Lower lobe of right lung (tissue), 2 donors: ENCODE measurements around the gene ZNF221. TPM values are rescaled to one million over a fixed set of nuclear protein-coding genes. Genes with fewer than 3 reads are reported as not detected.
"Not testable (repeated sequence)": the region's sequence is repeated elsewhere in the genome, so short reads cannot be mapped to it uniquely, and the experiment has no call there.

ENCODE experiments used
- ATAC-seq, 2 donors: fragments of 200-7000 bp; cut with Tn5 transposase; one replicate each; pipeline ENCODE4 v1.9.1; 2020 to 2022; ENCODE audit warnings: mild to moderate bottlenecking in 2 of 2, moderate library complexity in 2 of 2
- DNase-seq: peaks from one replicate; pipeline ENCODE4 v3.0.0-alpha.2; 2020
- H3K27ac ChIP-seq: fragments of 200-600 bp; one replicate; pipeline ENCODE4 v1.8.0; 2022
- H3K27me3 ChIP-seq: fragments of 200-600 bp; one replicate; pipeline ENCODE4 v1.8.0; 2022; ENCODE audit warnings: low read depth
- H3K36me3 ChIP-seq: fragments of 200-600 bp; one replicate; pipeline ENCODE4 v1.8.0; 2022; ENCODE audit warnings: mild to moderate bottlenecking
- H3K4me1 ChIP-seq: fragments of 200-600 bp; one replicate; pipeline ENCODE4 v1.8.0; 2022
- H3K4me3 ChIP-seq: fragments of 200-600 bp; one replicate; pipeline ENCODE4 v1.8.0; 2022; ENCODE audit warnings: mild to moderate bottlenecking
- H3K9me3 ChIP-seq: fragments of 200-600 bp; one replicate; pipeline ENCODE4 v1.8.0; 2022
- CTCF ChIP-seq: fragments of 200-600 bp; IDR thresholded peaks from one replicate; pipeline ENCODE4 v1.8.0; 2022; ENCODE audit warnings: antibody characterized with exemption, mild to moderate bottlenecking
- intact Hi-C: fragments of 100-400 bp; cut with DNase I; formaldehyde crosslinking; loops from one replicate; pipeline ENCODE4 v1.11.0; 2022
- total RNA-seq: library from RNA; stranded (reverse); fragmentation: NEBNext Ultra II Directional; extraction: Animal tissue kit (Norgen Biotek cat#: 25700); gene quantifications from one replicate; pipeline ENCODE4 v1.2.1, GENCODE V29; 2021
- donor health status: DM: no; HTN: yes; CAD: no; lungs with severe emphysema.

The ZNF221 gene
- total RNA-seq, 1 donor from 2014 or later, result 6.2 TPM

GRCh38 chr19:43940719-43941118 lies 10.3 kb upstream of the ZNF221 start:
- no peak for TF ChIP-seq CTCF
- Histone ChIP-seq H3K27ac (no peak overlapping the region), H3K4me3 (no peak overlapping the region), H3K4me1 (no peaks in the 10 kb centered on the region), H3K27me3 (no peaks in the 10 kb centered on the region), H3K9me3 (peaks cover 4% of the 10 kb centered on the region), H3K36me3 (no peaks in the 10 kb centered on the region)
- intact Hi-C loops, result no loop called here
- no peak for DNase-seq
- no peak for ATAC-seq

GRCh38 chr19:43941209-43941608 lies 9.8 kb upstream of the ZNF221 start:
- DNase-seq, result no peak
- Histone ChIP-seq H3K9me3 (peaks cover 8% of the 10 kb centered on the region), H3K4me3 (no peak overlapping the region), H3K36me3 (no peaks in the 10 kb centered on the region), H3K27ac (no peak overlapping the region), H3K4me1 (no peaks in the 10 kb centered on the region), H3K27me3 (no peaks in the 10 kb centered on the region)
- intact Hi-C loops, result no loop called here
- ATAC-seq, result no peak
- no peak for TF ChIP-seq CTCF

- H3K36me3 ChIP-seq, DNase-seq, intact Hi-C loops, H3K4me1 ChIP-seq, H3K27ac ChIP-seq, ATAC-seq, H3K4me3 ChIP-seq, H3K27me3 ChIP-seq: not testable (repeated sequence)
- peaks cover 13% of the 10 kb centered on the region for H3K9me3 ChIP-seq
Measured at GRCh38 chr19:43947412-43947811, 3.6 kb upstream of the ZNF221 start.

- peaks cover 27% of the 10 kb centered on the region for H3K9me3 ChIP-seq
- intact Hi-C loops, H3K36me3 ChIP-seq, H3K27me3 ChIP-seq, ATAC-seq, DNase-seq, H3K4me1 ChIP-seq, H3K4me3 ChIP-seq, H3K27ac ChIP-seq: not testable (repeated sequence)
Measured at GRCh38 chr19:43949803-43950202, 1.2 kb upstream of the ZNF221 start.

- DNase-seq, result no peak
- ATAC-seq, result no peak
- Histone ChIP-seq H3K4me1 (no peaks in the 10 kb centered on the region), H3K36me3 (no peaks in the 10 kb centered on the region), H3K27ac (no peak overlapping the region), H3K9me3 (peaks cover 83% of the 10 kb centered on the region), H3K4me3 (no peak overlapping the region), H3K27me3 (no peaks in the 10 kb centered on the region)
- TF ChIP-seq CTCF, result no peak
- intact Hi-C loops, result no loop called here
Measured at GRCh38 chr19:43956827-43957226, 5.8 kb downstream of the ZNF221 start.

- H3K36me3 ChIP-seq, result no peaks in the 10 kb centered on the region
- ATAC-seq, result no peak
- TF ChIP-seq CTCF, result no peak
Measured at GRCh38 chr19:43957891-43958290, 6.9 kb downstream of the ZNF221 start.

GRCh38 chr19:43960411-43960810 lies 9.4 kb downstream of the ZNF221 start:
- DNase-seq, result no peak
- TF ChIP-seq CTCF, result no peak
- H3K4me3 ChIP-seq, result no peak overlapping the region
- no peaks in the 10 kb centered on the region for H3K27me3 ChIP-seq
- intact Hi-C loops, result no loop called here
- ATAC-seq, result no peak
- H3K4me1 ChIP-seq, result no peaks in the 10 kb centered on the region
- H3K9me3 ChIP-seq, result peaks cover 95% of the 10 kb centered on the region
- H3K36me3 ChIP-seq, result peaks cover 8% of the 10 kb centered on the region
- no peak overlapping the region for H3K27ac ChIP-seq

More at GRCh38 chr19:43957891-43958290, 6.9 kb downstream of the ZNF221 start:
- Histone ChIP-seq H3K27ac (no peak overlapping the region), H3K27me3 (no peaks in the 10 kb centered on the region), H3K9me3 (peaks cover 86% of the 10 kb centered on the region), H3K4me1 (no peaks in the 10 kb centered on the region), H3K4me3 (no peak overlapping the region)
- DNase-seq, result no peak
- intact Hi-C loops, result no loop called here
